Neural cell (in vitro differentiated cells): ENCODE measurements around the gene PRKG1.

Experiments
- EZH2 ChIP-seq: fragments of 200-600, 300-800 bp; shearing (Covaris generic), sonication (generic); IDR thresholded peaks from 2 replicates; pipeline ENCODE4 v1.6.1; 2014; ENCODE audit warnings: antibody characterized with exemption, low read length, borderline replicate concordance, mild to moderate bottlenecking; ENCODE audit not compliant: insufficient read depth, poor library complexity, severe bottlenecking
- MXI1 ChIP-seq: fragments of 450-650 bp; conservative IDR thresholded peaks from 2 replicates; pipeline ENCODE4 v1.6.1; 2014; ENCODE audit warnings: antibody characterized with exemption, mild to moderate bottlenecking; ENCODE audit not compliant: poor library complexity, severe bottlenecking
- POLR2AphosphoS5 ChIP-seq: IDR thresholded peaks from 2 replicates; pipeline ENCODE4 v1.6.1; 2012
- RAD21 ChIP-seq: fragments of 450-650 bp; conservative IDR thresholded peaks from 2 replicates; pipeline ENCODE4 v1.6.1; 2014; ENCODE audit warnings: antibody characterized with exemption, mild to moderate bottlenecking, moderate library complexity
- SMC3 ChIP-seq: fragments of 450-650 bp; conservative IDR thresholded peaks from 2 replicates; pipeline ENCODE4 v1.6.1; 2014; ENCODE audit warnings: antibody characterized with exemption, mild to moderate bottlenecking, moderate library complexity; ENCODE audit not compliant: poor library complexity
- TF ChIP-seq, protein P1 (sequence below): fragments of 450-650 bp; IDR thresholded peaks from 2 replicates; pipeline ENCODE4 v1.5.1; 2014; ENCODE audit warnings: antibody characterized with exemption, mild to moderate bottlenecking, moderate library complexity; ENCODE audit not compliant: poor library complexity, severe bottlenecking
- TF ChIP-seq, protein P2 (sequence below): IDR thresholded peaks from 2 replicates; pipeline ENCODE4 v1.6.1; 2012; ENCODE audit warnings: borderline replicate concordance

- TF ChIP-seq, protein P1, sequence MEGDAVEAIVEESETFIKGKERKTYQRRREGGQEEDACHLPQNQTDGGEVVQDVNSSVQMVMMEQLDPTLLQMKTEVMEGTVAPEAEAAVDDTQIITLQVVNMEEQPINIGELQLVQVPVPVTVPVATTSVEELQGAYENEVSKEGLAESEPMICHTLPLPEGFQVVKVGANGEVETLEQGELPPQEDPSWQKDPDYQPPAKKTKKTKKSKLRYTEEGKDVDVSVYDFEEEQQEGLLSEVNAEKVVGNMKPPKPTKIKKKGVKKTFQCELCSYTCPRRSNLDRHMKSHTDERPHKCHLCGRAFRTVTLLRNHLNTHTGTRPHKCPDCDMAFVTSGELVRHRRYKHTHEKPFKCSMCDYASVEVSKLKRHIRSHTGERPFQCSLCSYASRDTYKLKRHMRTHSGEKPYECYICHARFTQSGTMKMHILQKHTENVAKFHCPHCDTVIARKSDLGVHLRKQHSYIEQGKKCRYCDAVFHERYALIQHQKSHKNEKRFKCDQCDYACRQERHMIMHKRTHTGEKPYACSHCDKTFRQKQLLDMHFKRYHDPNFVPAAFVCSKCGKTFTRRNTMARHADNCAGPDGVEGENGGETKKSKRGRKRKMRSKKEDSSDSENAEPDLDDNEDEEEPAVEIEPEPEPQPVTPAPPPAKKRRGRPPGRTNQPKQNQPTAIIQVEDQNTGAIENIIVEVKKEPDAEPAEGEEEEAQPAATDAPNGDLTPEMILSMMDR = no peak
- no peak for TF ChIP-seq EZH2
- no peak for TF ChIP-seq POLR2AphosphoS5
- TF ChIP-seq, protein P2, sequence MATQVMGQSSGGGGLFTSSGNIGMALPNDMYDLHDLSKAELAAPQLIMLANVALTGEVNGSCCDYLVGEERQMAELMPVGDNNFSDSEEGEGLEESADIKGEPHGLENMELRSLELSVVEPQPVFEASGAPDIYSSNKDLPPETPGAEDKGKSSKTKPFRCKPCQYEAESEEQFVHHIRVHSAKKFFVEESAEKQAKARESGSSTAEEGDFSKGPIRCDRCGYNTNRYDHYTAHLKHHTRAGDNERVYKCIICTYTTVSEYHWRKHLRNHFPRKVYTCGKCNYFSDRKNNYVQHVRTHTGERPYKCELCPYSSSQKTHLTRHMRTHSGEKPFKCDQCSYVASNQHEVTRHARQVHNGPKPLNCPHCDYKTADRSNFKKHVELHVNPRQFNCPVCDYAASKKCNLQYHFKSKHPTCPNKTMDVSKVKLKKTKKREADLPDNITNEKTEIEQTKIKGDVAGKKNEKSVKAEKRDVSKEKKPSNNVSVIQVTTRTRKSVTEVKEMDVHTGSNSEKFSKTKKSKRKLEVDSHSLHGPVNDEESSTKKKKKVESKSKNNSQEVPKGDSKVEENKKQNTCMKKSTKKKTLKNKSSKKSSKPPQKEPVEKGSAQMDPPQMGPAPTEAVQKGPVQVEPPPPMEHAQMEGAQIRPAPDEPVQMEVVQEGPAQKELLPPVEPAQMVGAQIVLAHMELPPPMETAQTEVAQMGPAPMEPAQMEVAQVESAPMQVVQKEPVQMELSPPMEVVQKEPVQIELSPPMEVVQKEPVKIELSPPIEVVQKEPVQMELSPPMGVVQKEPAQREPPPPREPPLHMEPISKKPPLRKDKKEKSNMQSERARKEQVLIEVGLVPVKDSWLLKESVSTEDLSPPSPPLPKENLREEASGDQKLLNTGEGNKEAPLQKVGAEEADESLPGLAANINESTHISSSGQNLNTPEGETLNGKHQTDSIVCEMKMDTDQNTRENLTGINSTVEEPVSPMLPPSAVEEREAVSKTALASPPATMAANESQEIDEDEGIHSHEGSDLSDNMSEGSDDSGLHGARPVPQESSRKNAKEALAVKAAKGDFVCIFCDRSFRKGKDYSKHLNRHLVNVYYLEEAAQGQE = no peak
- TF ChIP-seq RAD21 = no peak
- no peak for TF ChIP-seq MXI1
- TF ChIP-seq SMC3 = no peak
These were observed 635.2 kb downstream of the PRKG1 start for GRCh38 chr10:51709324-51709972.
